OCI-LY3 (cell line): ENCODE measurements around the gene PRM1.

Experiments used
- H2AFZ ChIP-seq: fragments of 200-600, 300-600 bp; shearing (Covaris generic); 2 replicates; pipeline ENCODE4 v1.6.0; 2014; ENCODE audit warnings: antibody characterized with exemption, low read depth, low read length
- H3K27ac ChIP-seq: fragments of 200-600, 300-600 bp; sonication (generic); 2 replicates; pipeline ENCODE4 v1.5.1; 2014; ENCODE audit warnings: mild to moderate bottlenecking, low read length, moderate library complexity, mixed read lengths
- H3K27me3 ChIP-seq: fragments of 200-600, 300-600 bp; sonication (generic); 2 replicates; pipeline ENCODE4 v1.6.1; 2014; ENCODE audit warnings: low read depth, low read length, mixed read lengths
- H3K36me3 ChIP-seq: fragments of 200-600, 300-600 bp; sonication (generic); replicated peaks from 2 replicates; pipeline ENCODE3; 2014; ENCODE audit warnings: low read depth, low read length, mixed read lengths
- H3K4me1 ChIP-seq: fragments of 300-600, 200-600 bp; sonication (generic); 2 replicates; pipeline ENCODE4 v1.6.1; 2014; ENCODE audit warnings: low read length, mixed read lengths
- H3K4me2 ChIP-seq: fragments of 200-600, 300-600 bp; sonication (generic); 2 replicates; pipeline ENCODE4 v1.6.1; 2014; ENCODE audit warnings: low read length, mixed read lengths
- H3K4me3 ChIP-seq: fragments of 300-600, 200-600 bp; sonication (generic); 2 replicates; pipeline ENCODE4 v1.5.1; 2014; ENCODE audit warnings: antibody characterized with exemption, mild to moderate bottlenecking, low read length, moderate library complexity
- H3K79me2 ChIP-seq: fragments of 300-600, 200-600 bp; shearing (Covaris generic); 2 replicates; pipeline ENCODE4 v1.6.1; 2014; ENCODE audit warnings: mild to moderate bottlenecking, low read length, mixed read lengths
- H3K9ac ChIP-seq: fragments of 300-600, 200-600 bp; shearing (Covaris generic); 2 replicates; pipeline ENCODE4 v1.6.0; 2014; ENCODE audit warnings: mild to moderate bottlenecking, low read length, moderate library complexity
- H3K9me3 ChIP-seq: fragments of 200-600, 300-600 bp; shearing (Covaris generic); 2 replicates; pipeline ENCODE4 v1.6.1; 2014; ENCODE audit warnings: low read length, mixed read lengths; ENCODE audit not compliant: insufficient read depth
- H4K20me1 ChIP-seq: fragments of 200-600, 300-600 bp; sonication (generic); 2 replicates; pipeline ENCODE4 v1.6.1; 2016; ENCODE audit warnings: low read length, mixed read lengths; ENCODE audit not compliant: insufficient read depth
- CTCF ChIP-seq: fragments of 200-600, 300-600 bp; sonication (generic); IDR thresholded peaks from 2 replicates; pipeline ENCODE4 v1.5.1; 2014; ENCODE audit warnings: antibody characterized with exemption, low read length, low read depth
- EZH2phosphoT487 ChIP-seq: fragments of 200-600 bp; shearing (Covaris generic); IDR thresholded peaks from 2 replicates; pipeline ENCODE4 v1.6.1; 2018; ENCODE audit warnings: antibody characterized with exemption, mixed run types, low read depth

Gene PRM1

DNA sequence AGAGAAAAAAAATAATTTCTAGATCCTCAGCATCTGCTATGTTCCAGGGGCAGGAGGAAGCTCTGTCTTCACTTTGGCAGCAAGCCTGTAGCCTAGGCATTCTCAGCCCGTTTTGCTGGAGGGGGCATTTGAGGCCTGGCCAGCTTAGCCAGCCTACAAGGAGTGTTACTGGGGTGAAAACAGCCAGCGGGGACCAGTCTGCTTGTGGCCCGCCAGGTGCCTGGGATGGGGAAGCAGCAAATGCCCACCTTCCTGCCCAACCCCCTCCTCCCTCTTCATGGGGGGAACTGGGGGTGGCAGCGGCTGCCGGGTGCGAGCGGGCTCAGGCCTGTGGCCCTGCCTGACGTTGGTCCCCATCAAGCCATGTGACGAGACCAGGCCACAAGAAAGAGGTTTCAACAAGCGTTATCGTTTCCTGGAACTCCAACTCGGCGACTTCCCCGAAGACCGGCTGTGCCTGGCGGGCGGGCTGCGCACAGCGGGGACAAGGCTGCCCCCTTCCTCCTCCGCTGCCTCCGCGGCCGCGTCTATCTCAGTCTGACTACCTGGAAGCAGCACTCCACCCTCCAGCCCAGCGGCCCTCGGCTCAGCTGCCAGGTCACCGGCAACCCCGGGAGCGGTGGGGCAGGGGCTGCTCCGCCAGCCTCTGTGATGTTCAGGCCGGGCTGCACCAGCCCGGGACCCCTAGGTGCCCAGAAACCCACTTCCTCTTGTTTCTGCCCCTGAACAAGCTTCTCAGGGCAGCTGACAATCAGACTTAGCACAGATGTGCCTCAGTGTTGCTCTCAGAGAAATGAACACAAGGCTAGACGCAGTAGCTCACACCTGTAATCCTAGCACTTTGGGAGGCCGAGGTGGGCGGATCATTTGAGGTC lies 48.0 kb downstream of the PRM1 start:
- peak overlapping the region; percentile 60 for H3K9ac ChIP-seq
- peak overlapping the region; percentile 68 for H3K27ac ChIP-seq

GRCh38 chr16:11232302-11232851 lies 48.8 kb downstream of the PRM1 start:
- Histone ChIP-seq H3K9ac (peak overlapping the region; percentile 60), H3K27ac (peak overlapping the region; percentile 68), H3K36me3 (no peaks in the 10 kb centered on the region), H3K27me3 (no peaks in the 10 kb centered on the region), H3K4me1 (peaks cover 51% of the 10 kb centered on the region), H2AFZ (peak overlapping the region; percentile 56; the same call in 1 of the 2 replicates), H3K9me3 (no peaks in the 10 kb centered on the region), H3K4me2 (peak overlapping the region; percentile 58), H3K79me2 (no peaks in the 10 kb centered on the region), H3K4me3 (peak overlapping the region; percentile 49), H4K20me1 (no peaks in the 10 kb centered on the region)
- TF ChIP-seq EZH2phosphoT487: no peak
- TF ChIP-seq CTCF: no peak

More for the DNA sequence above, 48.0 kb downstream of the PRM1 start:
- Histone ChIP-seq H3K4me3 (peak overlapping the region; percentile 49), H4K20me1 (no peaks in the 10 kb centered on the region), H3K4me1 (peaks cover 50% of the 10 kb centered on the region), H3K27me3 (no peaks in the 10 kb centered on the region), H3K79me2 (no peaks in the 10 kb centered on the region), H2AFZ (peak overlapping the region; percentile 56), H3K9me3 (no peaks in the 10 kb centered on the region), H3K4me2 (peak overlapping the region; percentile 58), H3K36me3 (no peaks in the 10 kb centered on the region)
- no peak for TF ChIP-seq EZH2phosphoT487
- TF ChIP-seq CTCF: peak; percentile 18; the same call in 1 of the 2 replicates

DNA sequence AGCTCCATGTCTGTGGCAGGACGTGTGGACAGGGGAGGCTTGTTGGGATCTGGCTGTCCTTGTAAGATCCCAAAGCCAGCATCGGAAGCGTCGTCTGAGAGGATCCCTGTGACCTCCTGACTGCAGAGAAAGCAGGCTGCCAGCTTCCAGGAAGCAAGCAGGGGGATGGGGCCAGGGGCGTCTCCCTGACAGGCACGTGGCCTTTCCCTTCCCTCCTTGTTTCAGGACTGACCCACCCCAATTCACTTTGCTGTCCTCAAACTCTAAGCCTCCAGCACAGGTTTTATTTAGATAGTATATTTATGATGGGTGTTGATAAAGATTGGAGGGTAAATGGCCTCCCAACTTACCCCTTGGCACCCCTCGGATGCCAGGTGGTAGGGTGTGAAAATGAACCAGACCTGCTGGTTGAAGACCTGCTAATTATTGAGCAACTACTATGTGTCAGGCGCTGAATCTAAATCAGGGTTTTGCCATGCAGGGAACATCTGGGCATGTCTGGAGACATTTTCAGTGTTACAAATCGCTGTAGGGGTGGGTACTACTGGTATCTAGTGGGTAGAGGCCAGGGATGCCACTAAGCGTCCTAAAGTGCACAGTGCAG lies 49.7 kb downstream of the PRM1 start:
- peaks cover 51% of the 10 kb centered on the region for H3K4me1 ChIP-seq
- H3K9ac ChIP-seq: no peak overlapping the region; the same call in 1 of the 2 replicates
- H3K9me3 ChIP-seq: no peaks in the 10 kb centered on the region
- H2AFZ ChIP-seq: peak overlapping the region; percentile 32; the same call in 1 of the 2 replicates
- H3K79me2 ChIP-seq: no peaks in the 10 kb centered on the region
- no peak overlapping the region for H3K27ac ChIP-seq
- TF ChIP-seq CTCF: no peak
- no peak for TF ChIP-seq EZH2phosphoT487
- no peak overlapping the region for H3K4me3 ChIP-seq
- H3K27me3 ChIP-seq: no peaks in the 10 kb centered on the region
- H3K4me2 ChIP-seq: peak overlapping the region; percentile 43
- no peaks in the 10 kb centered on the region for H3K36me3 ChIP-seq
- no peaks in the 10 kb centered on the region for H4K20me1 ChIP-seq
